Smooth muscle cell (in vitro differentiated cells): ENCODE results near the gene MAS1L. TPM values are rescaled to one million over a fixed set of nuclear protein-coding genes. Genes with fewer than 3 reads are reported as not detected.

Experiments
- DNase-seq: peaks from one replicate; lab custom pipeline; 2025; ENCODE audit not compliant: unreplicated experiment; lab: John Stamatoyannopoulos, UW
- H2AFZ ChIP-seq: fragments of 200-600 bp; sonication (generic); 2 replicates; pipeline ENCODE4 v1.6.0; 2016; ENCODE audit warnings: antibody characterized with exemption, low read depth, mild to moderate bottlenecking
- H3F3A ChIP-seq: fragments of 200-600 bp; sonication (generic); 2 replicates; pipeline ENCODE4 v1.6.0; 2017; ENCODE audit warnings: antibody characterized with exemption, low read depth
- H3K27ac ChIP-seq: fragments of 200-600 bp; sonication (generic); 2 replicates; pipeline ENCODE4 v1.5.1; 2016; ENCODE audit warnings: low read depth, mild to moderate bottlenecking
- H3K27me3 ChIP-seq: fragments of 200-600 bp; sonication (generic); 2 replicates; pipeline ENCODE4 v1.6.1; 2016; ENCODE audit warnings: low read depth, mild to moderate bottlenecking
- H3K36me3 ChIP-seq: fragments of 200-600 bp; sonication (generic); 2 replicates; pipeline ENCODE4 v1.5.1; 2016; ENCODE audit warnings: low read depth
- H3K4me1 ChIP-seq: fragments of 200-600 bp; sonication (generic); 2 replicates; pipeline ENCODE4 v1.5.1; 2016; ENCODE audit warnings: low read depth
- H3K4me2 ChIP-seq: fragments of 200-600 bp; sonication (generic); 2 replicates; pipeline ENCODE4 v1.6.0; 2016; ENCODE audit warnings: mild to moderate bottlenecking
- H3K4me3 ChIP-seq: fragments of 200-600 bp; sonication (generic); 2 replicates; pipeline ENCODE4 v1.5.1; 2016; ENCODE audit warnings: mild to moderate bottlenecking
- H3K79me2 ChIP-seq: fragments of 200-600 bp; sonication (generic); 2 replicates; pipeline ENCODE4 v1.6.0; 2016; ENCODE audit warnings: low read depth, mild to moderate bottlenecking
- H3K9ac ChIP-seq: fragments of 200-600 bp; sonication (generic); 2 replicates; pipeline ENCODE4 v1.6.0; 2016; ENCODE audit warnings: low read depth
- H3K9me3 ChIP-seq: fragments of 200-600 bp; sonication (generic); replicated peaks from 2 replicates; pipeline ENCODE4 v1.5.1; 2016; ENCODE audit warnings: low read depth
- H4K20me1 ChIP-seq: fragments of 200-600 bp; sonication (generic); 2 replicates; pipeline ENCODE4 v1.6.0; 2016; ENCODE audit warnings: low read depth
- WGBS: methylation state at CpG from one replicate; pipeline ENCODE4 v1.1.7; 2016; ENCODE audit warnings: low lambda C conversion rate; 5-methylcytosine and 5-hydroxymethylcytosine counted together
- polyA plus RNA-seq: library from polyadenylated mRNA; unstranded; fragments of >200 nt; fragmentation: Nextera tagmentation; extraction: Ambion mirVana; gene quantifications from 2 replicates; pipeline ENCODE4 v1.2.1, GENCODE V29; 2016
- total RNA-seq: library from RNA; depleted of rRNA; stranded (reverse); fragments of >200 nt; gene quantifications from 2 replicates; pipeline ENCODE4 v1.2.3, GENCODE V29; 2014
- TF ChIP-seq, protein P1 (sequence below): fragments of 200-600 bp; sonication (generic); IDR thresholded peaks from 2 replicates; pipeline ENCODE4 v1.5.1; 2017; ENCODE audit warnings: borderline replicate concordance, mild to moderate bottlenecking, antibody characterized with exemption; ENCODE audit not compliant: insufficient read depth, poor library complexity, severe bottlenecking

MAS1L gene
- total and polyA plus RNA-seq, 2 experiments from 2014 or later: not detected

DNA sequence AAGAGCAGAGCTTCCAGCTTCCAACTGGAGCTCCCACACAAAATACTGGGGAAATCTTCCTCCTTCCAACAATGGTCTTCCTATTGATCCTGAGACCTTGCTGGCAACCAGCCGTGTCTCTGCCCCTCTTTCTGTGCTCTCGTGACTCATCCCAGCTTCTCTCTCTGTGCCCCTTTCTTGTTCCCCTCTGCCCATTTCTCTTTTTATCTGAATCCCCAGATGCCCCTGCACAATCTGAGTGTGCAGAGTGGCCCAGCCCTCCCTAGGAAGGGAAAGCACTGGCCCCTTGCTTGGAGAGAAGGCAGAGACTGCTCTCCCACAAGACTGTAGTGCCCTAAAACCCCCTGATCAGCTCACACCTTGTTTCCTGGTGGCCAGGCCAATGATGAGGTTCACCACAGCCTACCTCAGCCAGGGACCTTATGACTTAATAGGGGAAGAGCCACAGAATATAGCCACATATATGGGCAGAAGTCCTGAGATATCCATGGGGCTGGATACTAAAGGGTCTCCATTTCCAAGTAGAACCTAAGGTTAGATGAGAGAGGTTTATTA lies 23.1 kb upstream of the MAS1L start:
- no peak for DNase-seq
- 85% methylated on average over 2 of the region's 2 CpGs for WGBS
- Histone ChIP-seq H2AFZ (no peak overlapping the region), H3K9ac (no peak overlapping the region), H3F3A (no peaks in the 10 kb centered on the region), H3K27ac (no peak overlapping the region), H3K4me2 (no peak overlapping the region), H3K27me3 (no peaks in the 10 kb centered on the region), H3K4me1 (no peaks in the 10 kb centered on the region), H3K9me3 (no peaks in the 10 kb centered on the region), H3K79me2 (no peaks in the 10 kb centered on the region), H3K36me3 (no peaks in the 10 kb centered on the region), H3K4me3 (no peak overlapping the region), H4K20me1 (no peaks in the 10 kb centered on the region)
- TF ChIP-seq, protein P1, sequence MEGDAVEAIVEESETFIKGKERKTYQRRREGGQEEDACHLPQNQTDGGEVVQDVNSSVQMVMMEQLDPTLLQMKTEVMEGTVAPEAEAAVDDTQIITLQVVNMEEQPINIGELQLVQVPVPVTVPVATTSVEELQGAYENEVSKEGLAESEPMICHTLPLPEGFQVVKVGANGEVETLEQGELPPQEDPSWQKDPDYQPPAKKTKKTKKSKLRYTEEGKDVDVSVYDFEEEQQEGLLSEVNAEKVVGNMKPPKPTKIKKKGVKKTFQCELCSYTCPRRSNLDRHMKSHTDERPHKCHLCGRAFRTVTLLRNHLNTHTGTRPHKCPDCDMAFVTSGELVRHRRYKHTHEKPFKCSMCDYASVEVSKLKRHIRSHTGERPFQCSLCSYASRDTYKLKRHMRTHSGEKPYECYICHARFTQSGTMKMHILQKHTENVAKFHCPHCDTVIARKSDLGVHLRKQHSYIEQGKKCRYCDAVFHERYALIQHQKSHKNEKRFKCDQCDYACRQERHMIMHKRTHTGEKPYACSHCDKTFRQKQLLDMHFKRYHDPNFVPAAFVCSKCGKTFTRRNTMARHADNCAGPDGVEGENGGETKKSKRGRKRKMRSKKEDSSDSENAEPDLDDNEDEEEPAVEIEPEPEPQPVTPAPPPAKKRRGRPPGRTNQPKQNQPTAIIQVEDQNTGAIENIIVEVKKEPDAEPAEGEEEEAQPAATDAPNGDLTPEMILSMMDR: no peak

DNA sequence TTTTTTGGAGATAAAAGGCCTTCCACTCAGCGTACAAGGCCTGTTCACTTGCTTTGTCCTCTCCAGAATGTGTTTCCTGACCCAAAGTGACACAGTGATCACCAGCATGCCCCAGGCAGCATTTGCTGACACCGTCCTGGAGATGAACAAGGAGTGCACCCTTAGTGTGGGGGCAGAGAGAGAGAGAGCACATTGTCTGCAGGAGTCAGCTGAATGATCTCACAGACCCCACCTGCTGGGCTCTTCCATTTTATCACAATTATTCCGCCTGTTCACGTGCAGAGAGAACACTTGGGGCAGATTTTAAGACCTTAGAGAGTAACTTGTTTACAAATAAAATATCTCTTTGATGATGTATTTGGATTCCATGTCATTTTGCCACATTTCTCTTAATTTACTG lies 22.4 kb upstream of the MAS1L start:
- Histone ChIP-seq H3K9me3 (no peaks in the 10 kb centered on the region), H3K9ac (no peak overlapping the region), H3K4me2 (no peak overlapping the region), H4K20me1 (no peaks in the 10 kb centered on the region), H3K27me3 (no peaks in the 10 kb centered on the region), H2AFZ (no peak overlapping the region), H3K36me3 (no peaks in the 10 kb centered on the region), H3K27ac (no peak overlapping the region), H3K4me3 (no peak overlapping the region), H3F3A (no peaks in the 10 kb centered on the region), H3K4me1 (no peaks in the 10 kb centered on the region), H3K79me2 (no peaks in the 10 kb centered on the region)
- no peak for DNase-seq
- TF ChIP-seq, protein P1: no peak
- 67% methylated on average over 4 of the region's 4 CpGs for WGBS

DNA sequence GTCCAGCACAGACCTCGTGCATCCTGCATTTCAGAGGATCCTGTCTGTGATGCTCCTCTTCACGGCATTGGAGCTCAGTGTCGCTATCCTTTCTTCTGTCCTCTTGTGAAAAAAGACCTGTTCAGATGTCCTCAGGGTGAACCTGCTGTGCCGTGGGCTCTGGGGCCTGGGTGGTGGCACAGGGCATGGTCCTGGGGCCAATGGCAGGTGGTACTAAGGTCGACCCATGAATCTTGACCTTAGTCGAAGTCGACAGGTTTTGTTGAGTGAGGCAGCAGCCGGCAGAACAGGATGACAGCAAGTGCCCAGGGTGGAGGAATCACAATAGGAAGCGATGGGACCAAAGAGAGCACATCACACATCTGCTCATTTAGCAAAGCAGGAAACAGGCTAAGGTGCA lies 22.0 kb upstream of the MAS1L start:
- H3K4me3 ChIP-seq: no peak overlapping the region
- H3K9me3 ChIP-seq: no peaks in the 10 kb centered on the region
- no peaks in the 10 kb centered on the region for H3K36me3 ChIP-seq
- no peak overlapping the region for H2AFZ ChIP-seq
- H3K4me1 ChIP-seq: no peaks in the 10 kb centered on the region
- H3K4me2 ChIP-seq: no peak overlapping the region
- H3F3A ChIP-seq: no peaks in the 10 kb centered on the region
- H3K27me3 ChIP-seq: no peaks in the 10 kb centered on the region
- DNase-seq: no peak
- H3K27ac ChIP-seq: no peak overlapping the region
- 84% methylated on average over 9 of the region's 9 CpGs for WGBS
- TF ChIP-seq, protein P1: no peak
- H3K79me2 ChIP-seq: no peaks in the 10 kb centered on the region
- H3K9ac ChIP-seq: no peak overlapping the region
- no peaks in the 10 kb centered on the region for H4K20me1 ChIP-seq

DNA sequence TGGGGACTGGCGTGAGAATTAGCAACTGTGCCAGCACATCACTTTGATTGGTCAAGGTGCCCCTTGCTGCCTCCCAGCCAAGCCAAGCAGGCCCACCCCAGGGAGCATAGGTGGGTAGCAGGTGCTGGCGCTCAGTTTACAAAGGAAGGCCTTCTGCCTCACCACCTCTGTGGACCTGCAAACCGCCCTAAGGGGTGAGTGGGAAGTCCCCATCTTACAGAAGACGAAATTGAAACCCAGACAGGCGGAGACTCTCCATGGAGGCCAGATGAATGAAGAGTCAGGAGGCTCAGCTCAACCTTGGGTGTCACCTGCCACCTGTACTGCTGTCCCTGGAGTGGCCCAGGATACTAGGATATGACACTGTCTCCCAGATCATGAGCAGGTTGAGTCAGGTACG lies 21.5 kb upstream of the MAS1L start:
- Histone ChIP-seq H3K79me2 (no peaks in the 10 kb centered on the region), H3K27ac (no peak overlapping the region), H3K4me3 (no peak overlapping the region), H4K20me1 (no peaks in the 10 kb centered on the region), H3K9ac (no peak overlapping the region), H3K4me1 (no peaks in the 10 kb centered on the region), H3K27me3 (no peaks in the 10 kb centered on the region), H3K4me2 (no peak overlapping the region), H2AFZ (no peak overlapping the region), H3K36me3 (no peaks in the 10 kb centered on the region), H3F3A (no peaks in the 10 kb centered on the region), H3K9me3 (no peaks in the 10 kb centered on the region)
- WGBS: 77% methylated on average over 6 of the region's 6 CpGs
- TF ChIP-seq, protein P1: no peak
- no peak for DNase-seq
